OCI-LY7 (cell line): ENCODE measurements around the gene DAP. TPM values are rescaled to one million over a fixed set of nuclear protein-coding genes. Genes with fewer than 3 reads are reported as not detected.

Experiments
- BruUV-seq: library from RNA; stranded (reverse); fragments of 400-500 nt; replicated peaks from 2 replicates; lab custom pipeline; 2021; lab: Mats Ljungman, UMichigan
- CTCF ChIA-PET: fragments of 300-600 bp; sonication (Branson Sonifier 250); formaldehyde crosslinking; loops from one replicate; lab custom pipeline; 2022; ENCODE audit warnings: antibody characterized with exemption; ENCODE audit not compliant: unreplicated experiment; lab: Charles Lee
- POLR2A ChIA-PET: fragments of 300-600 bp; sonication (Branson Sonifier 250); formaldehyde crosslinking; loops from one replicate; lab custom pipeline; 2022; ENCODE audit warnings: antibody characterized with exemption; lab: Charles Lee
- DNase-seq: peaks from one replicate; pipeline ENCODE4 v3.0.0-alpha.2; 2015; ENCODE audit warnings: low spot score
- H2AFZ ChIP-seq: fragments of 200-600 bp; sonication (generic), shearing (Covaris generic); 2 replicates; pipeline ENCODE4 v1.6.1; 2014; ENCODE audit warnings: mild to moderate bottlenecking, antibody characterized with exemption, low read length, moderate library complexity
- H3K27ac ChIP-seq: fragments of 200-600 bp; sonication (generic); 2 replicates; pipeline ENCODE4 v1.5.1; 2014; ENCODE audit warnings: mixed run types, low read depth, mild to moderate bottlenecking, moderate library complexity, low read length, inconsistent platforms; ENCODE audit not compliant: poor library complexity, severe bottlenecking
- H3K36me3 ChIP-seq: fragments of 200-600 bp; sonication (generic); 2 replicates; pipeline ENCODE4 v1.6.1; 2014; ENCODE audit warnings: mild to moderate bottlenecking, antibody characterized with exemption, low read length, moderate library complexity, mixed read lengths; ENCODE audit not compliant: insufficient read depth
- H3K4me1 ChIP-seq: fragments of 200-600 bp; sonication (generic); 2 replicates; pipeline ENCODE4 v1.5.1; 2014; ENCODE audit warnings: mild to moderate bottlenecking, low read length; ENCODE audit not compliant: insufficient read depth, poor library complexity, severe bottlenecking
- H3K4me2 ChIP-seq: fragments of 200-600 bp; sonication (generic); 2 replicates; pipeline ENCODE4 v1.6.1; 2014; ENCODE audit warnings: mild to moderate bottlenecking, low read length
- H3K4me3 ChIP-seq: fragments of 200-600 bp; sonication (generic); 2 replicates; pipeline ENCODE4 v1.5.1; 2014; ENCODE audit warnings: mild to moderate bottlenecking, low read depth, low read length; ENCODE audit not compliant: poor library complexity, severe bottlenecking
- H3K79me2 ChIP-seq: fragments of 200-600 bp; sonication (generic); 2 replicates; pipeline ENCODE4 v1.6.1; 2016; ENCODE audit warnings: low read depth, mild to moderate bottlenecking, low read length, moderate library complexity, mixed read lengths; ENCODE audit not compliant: insufficient read depth
- H3K9me2 ChIP-seq: fragments of 200-600 bp; sonication (generic); 2 replicates; pipeline ENCODE4 v1.6.1; 2016; ENCODE audit warnings: mild to moderate bottlenecking, low read length, mixed read lengths; ENCODE audit not compliant: insufficient read depth
- H3K9me3 ChIP-seq: fragments of 200-600 bp; sonication (generic); 2 replicates; pipeline ENCODE4 v1.6.1; 2014; ENCODE audit warnings: mild to moderate bottlenecking, mixed run types, low read length, mixed read lengths
- H4K20me1 ChIP-seq: fragments of 200-600 bp; sonication (generic); 2 replicates; pipeline ENCODE4 v1.6.1; 2014; ENCODE audit warnings: mild to moderate bottlenecking, antibody characterized with exemption, low read length, moderate library complexity, mixed read lengths; ENCODE audit not compliant: insufficient read depth
- CTCF ChIP-seq: fragments of 200-600 bp; sonication (generic); conservative IDR thresholded peaks from 2 replicates; pipeline ENCODE4 v1.5.1; 2014; ENCODE audit warnings: mild to moderate bottlenecking, antibody characterized with exemption, low read length, moderate library complexity, mixed read lengths
- EZH2phosphoT487 ChIP-seq: fragments of 200-600 bp; sonication (generic); IDR thresholded peaks from 2 replicates; pipeline ENCODE4 v1.6.1; 2018; ENCODE audit warnings: low read depth, borderline replicate concordance, mild to moderate bottlenecking, mixed run types, antibody characterized with exemption, low read length, moderate library complexity, mixed read lengths
- intact Hi-C: fragments of 100-400 bp; cut with micrococcal nuclease; formaldehyde crosslinking; loops from one replicate; pipeline ENCODE4 v1.10.0; 2022; ENCODE audit not compliant: unreplicated experiment
- total RNA-seq, 2 experiments: library from RNA; depleted of rRNA in 1 of 2; stranded (reverse); fragments of >200 nt in 1 of 2; shearing (Covaris generic) in 1 of 2; gene quantifications; 2 replicates each; pipeline ENCODE4 v1.2.3, GENCODE V29; 2014 to 2022

DAP gene
- total RNA-seq, 2 experiments from 2014 or later: 21.5 to 96.1 TPM

GRCh38 chr5:10775646-10776045, 14.6 kb upstream of the DAP start:
- CTCF ChIA-PET: interaction anchor here (0.6 kb wide), 1 partner anchor 139 kb away, joined by 4 read pairs; no protein-coding TSS in a partner anchor
- TF ChIP-seq EZH2phosphoT487 (no peak), CTCF (peak; percentile 71)
- DNase-seq: peak; percentile 23
- H3K79me2 ChIP-seq: no peaks in the 10 kb centered on the region
- H3K4me1 ChIP-seq: no peaks in the 10 kb centered on the region
- POLR2A ChIA-PET: no interaction called here
- intact Hi-C loops: loop anchor here (5.0 kb wide), 1 partner anchor 78 kb away; no protein-coding TSS in a partner anchor
- H4K20me1 ChIP-seq: no peaks in the 10 kb centered on the region
- no peaks in the 10 kb centered on the region for H3K9me3 ChIP-seq
- H3K36me3 ChIP-seq: no peaks in the 10 kb centered on the region
- no peak overlapping the region for H2AFZ ChIP-seq
- no peaks in the 10 kb centered on the region for H3K9me2 ChIP-seq
- BruUV-seq: no TSS peak
- no peak overlapping the region for H3K4me3 ChIP-seq
- no peak overlapping the region for H3K4me2 ChIP-seq
- no peak overlapping the region for H3K27ac ChIP-seq

- DNase-seq: no peak
- H3K79me2 ChIP-seq: no peaks in the 10 kb centered on the region
- ChIA-PET CTCF (no interaction called here), POLR2A (interaction anchor here (0.6 kb wide), 1 partner anchor 61 kb away, joined by 3 read pairs; no protein-coding TSS in a partner anchor)
- H3K9me2 ChIP-seq: no peaks in the 10 kb centered on the region
- no peaks in the 10 kb centered on the region for H3K4me1 ChIP-seq
- H3K36me3 ChIP-seq: no peaks in the 10 kb centered on the region
- H2AFZ ChIP-seq: no peak overlapping the region
- H3K4me3 ChIP-seq: no peak overlapping the region
- no peaks in the 10 kb centered on the region for H4K20me1 ChIP-seq
- intact Hi-C loops: no loop called here
- TF ChIP-seq EZH2phosphoT487: no peak
- TF ChIP-seq CTCF: no peak
- no peak overlapping the region for H3K4me2 ChIP-seq
- no TSS peak for BruUV-seq
- H3K27ac ChIP-seq: no peak overlapping the region
- no peaks in the 10 kb centered on the region for H3K9me3 ChIP-seq
Measured at GRCh38 chr5:10772901-10773585, 12.0 kb upstream of the DAP start.

GRCh38 chr5:10768328-10768899, 7.4 kb upstream of the DAP start:
- CTCF ChIA-PET: no interaction called here
- intact Hi-C loops: loop anchor here (10.0 kb wide), 1 partner anchor 314 kb away; no protein-coding TSS in a partner anchor
- no TSS peak for BruUV-seq

More at GRCh38 chr5:10768328-10768899, 7.4 kb upstream of the DAP start:
- Histone ChIP-seq H3K4me2 (no peak overlapping the region), H2AFZ (no peak overlapping the region), H3K27ac (no peak overlapping the region), H3K36me3 (no peaks in the 10 kb centered on the region), H3K4me1 (peaks cover 3% of the 10 kb centered on the region), H4K20me1 (no peaks in the 10 kb centered on the region), H3K9me2 (no peaks in the 10 kb centered on the region), H3K79me2 (no peaks in the 10 kb centered on the region), H3K4me3 (no peak overlapping the region), H3K9me3 (no peaks in the 10 kb centered on the region)
- POLR2A ChIA-PET: no interaction called here
- no peak for DNase-seq
- TF ChIP-seq EZH2phosphoT487: no peak
- no peak for TF ChIP-seq CTCF
